ENCODE data around the gene NPLOC4. TPM values are rescaled to one million over a fixed set of nuclear protein-coding genes. Genes with fewer than 3 reads are reported as not detected.

NPLOC4 gene
- total RNA-seq, 1 experiment from 2014 or later = 146 TPM

DNA sequence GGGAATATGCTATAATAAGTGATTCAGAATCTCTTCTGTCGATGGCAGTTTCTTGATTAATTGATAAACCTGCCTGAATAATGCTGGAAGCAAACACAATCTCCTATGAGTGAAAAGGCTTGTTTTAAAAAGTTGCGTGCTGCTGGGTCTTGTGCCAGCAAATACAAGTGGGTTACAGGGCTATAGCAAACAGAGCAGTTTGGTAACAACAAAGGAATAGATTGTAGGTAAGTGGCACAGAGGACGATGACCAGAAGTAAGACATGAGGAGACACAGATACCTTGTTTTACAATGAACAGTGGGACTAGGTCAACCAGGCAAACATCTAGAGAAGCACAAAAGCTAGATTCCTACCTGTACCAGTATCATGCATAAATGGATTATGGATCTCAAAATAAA is 61.1 kb downstream of the NPLOC4 start:
- peak overlapping the region; percentile 58 for H3K4me3 Mint-ChIP-seq (ENCODE audit: low read depth, unreplicated experiment)
- intact Hi-C loops (cut with micrococcal nuclease; ENCODE audit: unreplicated experiment) = no loop called here

DNA sequence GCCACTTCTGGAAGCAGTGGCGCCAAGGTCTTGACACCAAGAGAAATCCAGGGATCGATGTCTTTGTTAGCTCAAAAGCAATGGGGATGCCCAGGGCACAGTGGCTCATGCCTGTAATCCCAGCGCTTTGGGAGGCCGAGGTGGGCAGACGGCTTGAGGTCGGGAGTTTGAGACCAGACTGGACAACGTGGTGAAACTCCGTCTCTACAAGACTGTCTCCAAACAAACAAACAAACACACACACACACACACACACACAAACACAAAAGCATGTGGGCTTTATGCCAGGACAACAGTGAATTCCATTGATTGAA is 62.3 kb downstream of the NPLOC4 start:
- peaks cover 44% of the 10 kb centered on the region for H3K4me1 Mint-ChIP-seq (ENCODE audit: low read depth, unreplicated experiment)
- TF ChIP-seq CTCF (IDR thresholded peaks at IDR 0.05; ENCODE audit: unreplicated experiment) = no peak
- no peaks in the 10 kb centered on the region for H3K9me3 Mint-ChIP-seq (ENCODE audit: low read depth, unreplicated experiment)
- H3K4me3 Mint-ChIP-seq (ENCODE audit: low read depth, unreplicated experiment) = no peak overlapping the region
- intact Hi-C loops (cut with micrococcal nuclease; ENCODE audit: unreplicated experiment) = no loop called here
- no peaks in the 10 kb centered on the region for H3K27me3 Mint-ChIP-seq (ENCODE audit: unreplicated experiment)
- DNase-seq = no peak
- no TSS peak for BruUV-seq (replicated peaks)
- peaks cover 64% of the 10 kb centered on the region for H3K36me3 Mint-ChIP-seq (ENCODE audit: insufficient read depth, unreplicated experiment)
- no peak overlapping the region for H3K27ac Mint-ChIP-seq (ENCODE audit: unreplicated experiment)
- CTCF ChIA-PET = no interaction called here

More for the DNA sequence above, 61.1 kb downstream of the NPLOC4 start:
- peaks cover 39% of the 10 kb centered on the region for H3K4me1 Mint-ChIP-seq (ENCODE audit: low read depth, unreplicated experiment)
- no peak for DNase-seq
- TF ChIP-seq CTCF (IDR thresholded peaks at IDR 0.05; ENCODE audit: unreplicated experiment) = no peak
- CTCF ChIA-PET = no interaction called here
- peaks cover 69% of the 10 kb centered on the region for H3K36me3 Mint-ChIP-seq (ENCODE audit: insufficient read depth, unreplicated experiment)
- no peaks in the 10 kb centered on the region for H3K9me3 Mint-ChIP-seq (ENCODE audit: low read depth, unreplicated experiment)
- H3K27ac Mint-ChIP-seq (ENCODE audit: unreplicated experiment) = peak overlapping the region; percentile 89
- H3K27me3 Mint-ChIP-seq (ENCODE audit: unreplicated experiment) = no peaks in the 10 kb centered on the region
- no TSS peak for BruUV-seq (replicated peaks)

DNA sequence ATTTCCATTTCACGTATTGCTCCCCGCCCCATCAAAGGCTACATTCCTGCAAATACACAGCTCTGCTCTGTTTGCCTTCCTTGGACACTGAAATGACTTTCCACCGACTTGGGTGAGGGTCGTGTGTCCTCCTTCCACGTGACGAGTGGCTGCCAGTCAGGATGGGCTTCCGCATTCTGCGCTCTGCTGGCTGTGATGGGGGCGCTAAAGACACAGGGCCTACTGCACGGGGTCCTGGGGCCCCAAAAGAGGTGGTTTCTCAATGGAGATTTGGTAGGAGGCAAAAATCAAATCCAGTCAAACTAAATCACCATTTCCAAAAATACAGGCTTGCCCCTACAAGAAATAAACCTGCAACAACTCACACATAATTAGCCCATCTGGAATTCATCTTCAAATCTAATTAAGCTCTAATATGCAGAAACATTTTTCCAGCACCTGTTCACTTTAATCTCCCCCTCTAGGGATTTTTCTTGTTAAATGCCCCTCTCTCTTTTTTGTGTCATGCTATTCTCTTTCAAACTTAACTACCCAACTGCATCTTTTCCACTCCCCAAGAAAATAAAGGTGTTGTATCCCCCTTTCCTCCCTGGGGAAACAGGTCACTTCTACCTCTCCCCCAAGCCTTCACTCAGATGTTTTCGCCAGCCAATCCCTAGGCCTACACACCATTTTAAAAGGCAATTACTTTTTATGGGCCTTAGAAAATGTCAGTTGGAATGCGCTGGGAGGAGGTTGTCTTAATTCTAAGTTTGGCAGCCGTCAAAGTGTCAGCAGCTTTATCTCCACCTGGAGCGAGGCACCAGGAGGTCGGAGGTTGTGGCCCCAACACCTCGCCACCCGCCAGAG is 62.9 kb downstream of the NPLOC4 start:
- Mint-ChIP-seq H3K4me3 (ENCODE audit: low read depth, unreplicated experiment) (no peak overlapping the region), H3K4me1 (ENCODE audit: low read depth, unreplicated experiment) (peaks cover 40% of the 10 kb centered on the region), H3K36me3 (ENCODE audit: insufficient read depth, unreplicated experiment) (peaks cover 62% of the 10 kb centered on the region), H3K27ac (ENCODE audit: unreplicated experiment) (no peak overlapping the region), H3K9me3 (ENCODE audit: low read depth, unreplicated experiment) (no peaks in the 10 kb centered on the region), H3K27me3 (ENCODE audit: unreplicated experiment) (no peaks in the 10 kb centered on the region)
- no peak for DNase-seq
- intact Hi-C loops (cut with micrococcal nuclease; ENCODE audit: unreplicated experiment) = no loop called here
- CTCF ChIA-PET = no interaction called here
- no peak for TF ChIP-seq CTCF (IDR thresholded peaks at IDR 0.05; ENCODE audit: unreplicated experiment)
- no TSS peak for BruUV-seq (replicated peaks)

- TF ChIP-seq CTCF (IDR thresholded peaks at IDR 0.05; ENCODE audit: unreplicated experiment) = no peak
- CTCF ChIA-PET = interaction anchor here (0.6 to 1.3 kb wide), 2 partner anchors 9 to 67 kb away, joined by 4 read pairs; no protein-coding TSS in a partner anchor
- DNase-seq = no peak
- Mint-ChIP-seq H3K27me3 (ENCODE audit: unreplicated experiment) (no peaks in the 10 kb centered on the region), H3K27ac (ENCODE audit: unreplicated experiment) (no peak overlapping the region), H3K4me1 (ENCODE audit: low read depth, unreplicated experiment) (peaks cover 41% of the 10 kb centered on the region), H3K36me3 (ENCODE audit: insufficient read depth, unreplicated experiment) (peaks cover 61% of the 10 kb centered on the region), H3K9me3 (ENCODE audit: low read depth, unreplicated experiment) (no peaks in the 10 kb centered on the region), H3K4me3 (ENCODE audit: low read depth, unreplicated experiment) (no peak overlapping the region)
- no TSS peak for BruUV-seq (replicated peaks)
- intact Hi-C loops (cut with micrococcal nuclease; ENCODE audit: unreplicated experiment) = no loop called here
Measured at GRCh38 chr17:81572563-81573168, 64.2 kb downstream of the NPLOC4 start.
